HepG2 (cell line): ENCODE results near the gene LUC7L2. TPM values are rescaled to one million over a fixed set of nuclear protein-coding genes. Genes with fewer than 3 reads are reported as not detected.

Experiments
- HOXD1 ChIP-seq: sonication (generic); formaldehyde crosslinking; IDR thresholded peaks from 2 replicates; pipeline ENCODE4 v1.5.0; 2020; ENCODE audit warnings: missing genetic modification reagents
- IRF9 ChIP-seq: sonication (generic); formaldehyde crosslinking; IDR thresholded peaks from 2 replicates; pipeline ENCODE4 v1.8.0; 2022; ENCODE audit warnings: missing genetic modification reagents, mild to moderate bottlenecking, borderline replicate concordance
- IRX3 ChIP-seq: sonication (generic); formaldehyde crosslinking; IDR thresholded peaks from 2 replicates; pipeline ENCODE4 v1.8.1; 2023; ENCODE audit warnings: mild to moderate bottlenecking, low read depth, missing genetic modification reagents, borderline replicate concordance
- KLF13 ChIP-seq: sonication (generic); formaldehyde crosslinking; IDR thresholded peaks from 2 replicates; pipeline ENCODE4 v1.4.0; 2020; ENCODE audit warnings: mild to moderate bottlenecking, missing genetic modification reagents
- MAF1 ChIP-seq: sonication (generic); formaldehyde crosslinking; IDR thresholded peaks from 2 replicates; pipeline ENCODE4 v1.5.0; 2020; ENCODE audit warnings: missing genetic modification reagents, borderline replicate concordance
- MXD3 ChIP-seq: IDR thresholded peaks from 2 replicates; pipeline ENCODE4 v1.6.1; 2016; ENCODE audit warnings: mild to moderate bottlenecking, missing biosample characterization, missing genetic modification reagents
- NFRKB ChIP-seq: fragments of 450-650 bp; IDR thresholded peaks from 2 replicates; pipeline ENCODE4 v1.6.1; 2017
- NONO ChIP-seq, 2 experiments: fragments of 450-650 bp in 1 of 2; sonication (generic) in 1 of 2; formaldehyde crosslinking in 1 of 2; IDR thresholded peaks in 1 of 2; conservative IDR thresholded peaks in 1 of 2; 2 replicates each; pipeline versions ENCODE4 v1.6.1 to v1.8.0; 2017 to 2022; ENCODE audit warnings: mild to moderate bottlenecking in 1 of 2, missing genetic modification reagents in 1 of 2, moderate library complexity in 1 of 2
- SKIL ChIP-seq: sonication (generic); formaldehyde crosslinking; IDR thresholded peaks from 2 replicates; pipeline ENCODE4 v1.8.0; 2022; ENCODE audit warnings: missing genetic modification reagents, mild to moderate bottlenecking, moderate library complexity, borderline replicate concordance
- TCF7L2 ChIP-seq: IDR thresholded peaks from 2 replicates; pipeline ENCODE4 v1.6.1; 2011; ENCODE audit warnings: mild to moderate bottlenecking, low read depth, low read length, moderate library complexity
- ZBTB42 ChIP-seq: sonication (generic); formaldehyde crosslinking; IDR thresholded peaks from 2 replicates; pipeline ENCODE4 v1.5.0; 2020; ENCODE audit warnings: mild to moderate bottlenecking, missing genetic modification reagents
- ZFP36L1 ChIP-seq: sonication (generic); formaldehyde crosslinking; IDR thresholded peaks from 2 replicates; pipeline ENCODE4 v1.8.0; 2022; ENCODE audit warnings: mild to moderate bottlenecking, missing genetic modification reagents, moderate library complexity
- ZNF101 ChIP-seq: sonication (generic); formaldehyde crosslinking; IDR thresholded peaks from 2 replicates; pipeline ENCODE4 v1.4.0; 2020; ENCODE audit warnings: mild to moderate bottlenecking, low read depth, missing genetic modification reagents, borderline replicate concordance
- ZNF225 ChIP-seq: sonication (generic); formaldehyde crosslinking; IDR thresholded peaks from 2 replicates; pipeline ENCODE4 v1.4.0; 2020; ENCODE audit warnings: mild to moderate bottlenecking, missing genetic modification reagents
- ZNF3 ChIP-seq: IDR thresholded peaks from 2 replicates; pipeline ENCODE4 v1.7.0; 2017; ENCODE audit warnings: inconsistent platforms
- ZNF431 ChIP-seq: sonication (generic); formaldehyde crosslinking; IDR thresholded peaks from 2 replicates; pipeline ENCODE4 v1.9.0; 2022; ENCODE audit warnings: missing genetic modification reagents, low read depth, mild to moderate bottlenecking, borderline replicate concordance
- ZNF468 ChIP-seq: sonication (generic); formaldehyde crosslinking; IDR thresholded peaks from 2 replicates; pipeline ENCODE4 v1.8.0; 2022; ENCODE audit warnings: mild to moderate bottlenecking, moderate library complexity, missing genetic modification reagents
- ZNF597 ChIP-seq: sonication (generic); formaldehyde crosslinking; IDR thresholded peaks from 2 replicates; pipeline ENCODE4 v1.5.0; 2020; ENCODE audit warnings: missing genetic modification reagents
- ZNF780A ChIP-seq: sonication (generic); formaldehyde crosslinking; IDR thresholded peaks from 2 replicates; pipeline ENCODE4 v1.8.0; 2022; ENCODE audit warnings: mild to moderate bottlenecking, missing genetic modification reagents, moderate library complexity
- polyA plus RNA-seq, 8 experiments: library from polyadenylated mRNA; depleted of rRNA in 3 of 8; stranded (reverse) in 7 of 8; unstranded in 1 of 8; fragments of >200 nt; fragmentation: Illumina TruSeq in 4 of 8; extraction: Trizol in 4 of 8; gene quantifications; 2 replicates each; pipeline versions ENCODE4 v1.2.1 to v1.2.3, GENCODE V29; 2011 to 2016; ENCODE audit warnings: low read depth in 4 of 8, missing spikeins in 1 of 8, mixed read lengths in 1 of 8; ENCODE audit not compliant: insufficient read depth in 1 of 8
- total RNA-seq, 5 experiments: library from RNA; depleted of rRNA; stranded (reverse); fragments of >200 nt; fragmentation: Illumina TruSeq; extraction: Trizol; gene quantifications; 2 replicates each; pipeline ENCODE4 v1.2.3, GENCODE V29; 2016; ENCODE audit warnings: low read depth in 1 of 5

LUC7L2 gene
- total and polyA plus RNA-seq, 2 of the 13 experiments (the other 11 are each of a cell fraction or from before 2014, with no cell fraction given): 17.9 to 50.7 TPM

GRCh38 chr7:139340037-139340807 is 19.5 kb upstream of the LUC7L2 start (continued):
- TF ChIP-seq ZFP36L1 (CRISPR knock-in tag): peak; percentile 24; the same call in 1 of the 2 replicates
- no peak for TF ChIP-seq ZNF468 (CRISPR knock-in tag)
- TF ChIP-seq MAF1 (CRISPR knock-in tag): peak; percentile 99
- peak; percentile 91 for TF ChIP-seq HOXD1 (CRISPR knock-in tag)
- peak; percentile 79 for TF ChIP-seq ZNF225
- TF ChIP-seq TCF7L2: no peak
- peak; percentile 38 for TF ChIP-seq IRX3 (CRISPR knock-in tag)
- peak; percentile 95 for TF ChIP-seq ZNF431 (CRISPR knock-in tag)
- TF ChIP-seq ZBTB42 (CRISPR knock-in tag): peak; percentile 23; the same call in 1 of the 2 replicates
- peak; percentile 70 for TF ChIP-seq ZNF780A
- no peak for TF ChIP-seq NONO (IDR thresholded peaks at IDR 0.05)
- TF ChIP-seq NONO (CRISPR knock-in tag; conservative IDR thresholded peaks at IDR 0.05): peak; percentile 97
- peak; percentile 72; the same call in 1 of the 2 replicates for TF ChIP-seq IRF9
- TF ChIP-seq SKIL (CRISPR knock-in tag): 0 out of 2 replicates have a peak, but pooled peaks have one; percentile 49
- peak; percentile 86 for TF ChIP-seq MXD3 (CRISPR knock-in tag)
- TF ChIP-seq ZNF101: peak; percentile 59; the same call in 1 of the 2 replicates
- no peak for TF ChIP-seq ZNF597 (CRISPR knock-in tag)
- TF ChIP-seq ZNF3 (CRISPR knock-in tag): peak; percentile 32; the same call in 1 of the 2 replicates
- no peak for TF ChIP-seq KLF13 (CRISPR knock-in tag)
- TF ChIP-seq NFRKB: no peak
